ENCODE measurements around the gene SPAG5.

GRCh38 chr17:28572259-28573039 is 26.4 kb downstream of the SPAG5 start:
- TF ChIP-seq POLR2AphosphoS5 (IDR thresholded peaks at IDR 0.05) (no peak), CTCF (IDR thresholded peaks at IDR 0.05) (no peak), POLR2A (IDR thresholded peaks at IDR 0.05; ENCODE audit: low read depth) (no peak)

Data from esophagus muscularis mucosa (tissue), 3 donors.